DOHH2 (cell line): Measurements from ENCODE around the gene CADPS.

ENCODE experiments used
- EZH2phosphoT487 ChIP-seq: fragments of 200-600 bp; sonication (generic); IDR thresholded peaks from 2 replicates; pipeline ENCODE4 v1.6.1; 2017; ENCODE audit warnings: borderline replicate concordance, mild to moderate bottlenecking, antibody characterized with exemption, low read length, moderate library complexity, mixed read lengths
- TF ChIP-seq, protein P1 (sequence below): fragments of 200-600 bp; sonication (generic); IDR thresholded peaks from one replicate; pipeline ENCODE4 v1.5.1; 2014; ENCODE audit warnings: antibody characterized with exemption, mild to moderate bottlenecking, low read depth, low read length; ENCODE audit not compliant: poor library complexity, severe bottlenecking

DNA sequence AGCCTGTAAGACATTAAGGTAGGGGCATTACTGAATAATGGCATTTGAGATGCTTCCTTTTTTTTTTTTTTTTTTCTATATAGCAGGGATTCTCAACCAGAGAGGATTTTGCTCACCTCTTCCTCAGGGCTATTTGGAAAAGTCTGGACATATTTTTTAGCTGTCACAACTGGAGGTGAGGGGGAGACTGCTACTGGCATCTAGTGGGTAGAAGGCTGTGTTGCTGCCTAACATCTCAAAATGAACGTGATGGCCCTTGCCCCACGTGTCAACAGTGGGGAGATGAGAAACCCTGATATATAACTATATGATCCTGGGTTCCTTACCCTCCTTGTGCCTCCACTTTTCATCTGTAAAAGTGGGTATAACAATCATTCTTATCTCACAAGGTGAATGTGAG, 71.9 kb downstream of the CADPS start:
- TF ChIP-seq, protein P1, sequence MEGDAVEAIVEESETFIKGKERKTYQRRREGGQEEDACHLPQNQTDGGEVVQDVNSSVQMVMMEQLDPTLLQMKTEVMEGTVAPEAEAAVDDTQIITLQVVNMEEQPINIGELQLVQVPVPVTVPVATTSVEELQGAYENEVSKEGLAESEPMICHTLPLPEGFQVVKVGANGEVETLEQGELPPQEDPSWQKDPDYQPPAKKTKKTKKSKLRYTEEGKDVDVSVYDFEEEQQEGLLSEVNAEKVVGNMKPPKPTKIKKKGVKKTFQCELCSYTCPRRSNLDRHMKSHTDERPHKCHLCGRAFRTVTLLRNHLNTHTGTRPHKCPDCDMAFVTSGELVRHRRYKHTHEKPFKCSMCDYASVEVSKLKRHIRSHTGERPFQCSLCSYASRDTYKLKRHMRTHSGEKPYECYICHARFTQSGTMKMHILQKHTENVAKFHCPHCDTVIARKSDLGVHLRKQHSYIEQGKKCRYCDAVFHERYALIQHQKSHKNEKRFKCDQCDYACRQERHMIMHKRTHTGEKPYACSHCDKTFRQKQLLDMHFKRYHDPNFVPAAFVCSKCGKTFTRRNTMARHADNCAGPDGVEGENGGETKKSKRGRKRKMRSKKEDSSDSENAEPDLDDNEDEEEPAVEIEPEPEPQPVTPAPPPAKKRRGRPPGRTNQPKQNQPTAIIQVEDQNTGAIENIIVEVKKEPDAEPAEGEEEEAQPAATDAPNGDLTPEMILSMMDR, result peak; percentile 59
- no peak for TF ChIP-seq EZH2phosphoT487
